HG02759 (cell line): ENCODE data around the gene C1orf74.
"Not testable (repeated sequence)": the region's sequence is repeated elsewhere in the genome, so short reads cannot be mapped to it uniquely, and the experiment has no call there.

Experiments
- ATAC-seq: cut with Tn5 transposase; IDR thresholded peaks from one replicate; pipeline ENCODE4 v1.9.1; 2021; ENCODE audit warnings: mild to moderate bottlenecking, moderate library complexity; ENCODE audit not compliant: unreplicated experiment

C1orf74 gene

DNA sequence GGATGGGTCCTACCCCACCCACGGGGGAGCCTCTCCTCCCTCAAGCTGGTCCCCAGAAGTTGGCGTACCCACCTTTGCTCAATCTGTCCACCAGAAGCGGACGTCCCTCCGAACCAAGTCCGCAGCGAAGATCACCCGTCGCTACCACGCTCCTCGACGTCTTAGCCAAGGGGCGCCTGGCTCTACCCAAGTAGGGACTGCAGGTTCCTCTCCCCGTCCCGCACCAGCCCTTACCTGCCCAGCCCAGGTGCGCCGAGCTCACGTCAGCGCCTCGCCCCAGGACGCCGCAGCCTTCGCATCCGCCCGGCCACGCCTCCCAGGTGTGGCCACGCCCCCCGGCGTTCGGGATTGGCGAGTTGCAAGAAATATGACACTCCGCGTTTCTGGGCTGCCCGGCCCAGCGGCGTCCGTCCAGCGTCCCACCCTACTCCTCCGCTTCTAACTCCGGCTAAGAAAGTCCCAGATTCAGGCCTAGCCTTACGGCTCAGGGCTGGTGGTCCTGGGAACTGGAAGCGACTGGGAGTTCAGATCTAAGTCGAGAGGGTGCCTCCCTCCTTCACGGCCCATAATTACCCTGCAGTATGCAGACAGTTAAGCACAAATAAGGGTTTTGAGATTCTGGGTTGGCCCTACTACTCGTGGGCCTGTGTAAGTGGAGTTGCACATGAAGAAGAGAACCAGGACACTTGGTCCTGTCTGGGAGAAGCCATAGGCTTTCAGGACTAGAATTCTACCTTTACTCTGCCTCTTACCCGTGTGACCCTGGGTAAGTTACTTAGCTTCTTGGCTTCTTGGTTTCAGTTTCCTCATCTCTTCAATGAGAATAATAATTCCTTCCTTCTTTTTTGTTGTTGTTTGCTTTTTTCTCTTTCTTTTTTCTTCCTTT is 21.8 kb upstream of the C1orf74 start, which contains the start of gene IRF6:
Gene IRF6 (minus strand): TSS at position 268 of the 886 bp plus-strand sequence. CDS start 4,729 bp downstream, outside the sequence.
- peak; percentile 97 for ATAC-seq

DNA sequence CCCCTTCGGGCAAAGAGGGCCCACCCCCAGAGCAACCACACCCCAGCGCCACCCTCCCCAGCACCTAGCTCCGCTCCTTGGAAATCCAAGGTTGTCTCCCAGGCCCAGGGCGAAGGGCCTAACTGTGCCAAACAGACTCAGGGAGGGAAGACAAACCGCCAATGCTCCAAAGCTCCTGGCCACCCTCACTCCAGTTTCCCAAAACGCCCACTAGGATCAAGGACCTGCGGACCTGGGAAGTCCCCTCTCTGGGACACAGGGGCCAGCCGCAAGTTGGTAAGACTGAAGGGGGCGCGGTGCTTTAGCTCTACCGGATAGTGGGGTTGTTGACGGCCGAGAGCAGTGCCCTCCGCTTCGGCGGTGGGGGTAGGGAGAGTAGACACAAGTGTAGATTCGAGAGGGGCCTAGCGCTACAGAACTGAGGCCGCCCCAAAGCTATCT is 21.0 kb upstream of the C1orf74 start:
- ATAC-seq: no peak

- ATAC-seq: no peak
Measured at GRCh38 chr1:209803568-209803967, 19.2 kb upstream of the C1orf74 start.

DNA sequence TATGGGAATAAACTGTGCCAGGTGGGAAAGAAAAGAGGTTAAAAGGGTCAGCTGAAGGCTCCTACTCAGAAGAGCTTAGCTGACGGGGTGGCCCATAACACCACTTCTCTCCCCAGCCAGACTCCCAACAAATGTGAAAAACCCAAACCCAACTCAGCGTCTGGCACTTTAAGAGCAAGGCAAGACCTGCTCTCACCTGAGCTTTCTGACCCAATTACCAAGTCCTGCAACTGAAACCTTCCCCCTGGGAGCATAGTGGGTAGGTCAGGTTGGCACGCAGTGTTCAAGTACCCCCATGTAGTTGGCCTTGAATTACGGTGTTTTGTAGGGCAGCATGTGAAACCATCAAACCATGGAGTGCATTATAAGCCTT is 18.4 kb upstream of the C1orf74 start:
- no peak for ATAC-seq

- no peak for ATAC-seq
Measured at GRCh38 chr1:209802117-209802779, 17.9 kb upstream of the C1orf74 start.

GRCh38 chr1:209800984-209801834 is 16.9 kb upstream of the C1orf74 start:
- ATAC-seq: no peak

GRCh38 chr1:209797978-209798639 is 13.8 kb upstream of the C1orf74 start:
- ATAC-seq: no peak

- ATAC-seq: not testable (repeated sequence)
Measured at GRCh38 chr1:209793711-209794110, 9.4 kb upstream of the C1orf74 start.

DNA sequence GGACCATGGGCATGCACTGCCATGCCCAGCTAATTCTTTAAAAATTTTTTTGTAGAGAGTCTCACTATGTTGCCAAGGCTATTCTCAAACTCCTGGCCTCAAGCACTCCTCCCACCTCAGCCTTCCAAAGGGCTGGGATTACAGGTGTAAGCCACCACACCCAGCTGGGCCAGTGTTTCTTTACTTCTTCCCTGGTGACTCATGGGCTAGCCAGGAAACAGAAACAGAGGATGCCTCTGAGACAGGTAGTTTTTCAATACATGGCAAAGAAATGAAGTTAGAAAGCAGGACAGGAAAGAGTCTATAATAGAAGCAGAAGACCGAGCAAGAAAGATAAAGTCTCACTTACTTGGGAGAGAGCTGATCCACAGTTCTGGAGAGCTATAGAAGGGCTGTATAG is 7.6 kb upstream of the C1orf74 start:
- ATAC-seq: no peak

DNA sequence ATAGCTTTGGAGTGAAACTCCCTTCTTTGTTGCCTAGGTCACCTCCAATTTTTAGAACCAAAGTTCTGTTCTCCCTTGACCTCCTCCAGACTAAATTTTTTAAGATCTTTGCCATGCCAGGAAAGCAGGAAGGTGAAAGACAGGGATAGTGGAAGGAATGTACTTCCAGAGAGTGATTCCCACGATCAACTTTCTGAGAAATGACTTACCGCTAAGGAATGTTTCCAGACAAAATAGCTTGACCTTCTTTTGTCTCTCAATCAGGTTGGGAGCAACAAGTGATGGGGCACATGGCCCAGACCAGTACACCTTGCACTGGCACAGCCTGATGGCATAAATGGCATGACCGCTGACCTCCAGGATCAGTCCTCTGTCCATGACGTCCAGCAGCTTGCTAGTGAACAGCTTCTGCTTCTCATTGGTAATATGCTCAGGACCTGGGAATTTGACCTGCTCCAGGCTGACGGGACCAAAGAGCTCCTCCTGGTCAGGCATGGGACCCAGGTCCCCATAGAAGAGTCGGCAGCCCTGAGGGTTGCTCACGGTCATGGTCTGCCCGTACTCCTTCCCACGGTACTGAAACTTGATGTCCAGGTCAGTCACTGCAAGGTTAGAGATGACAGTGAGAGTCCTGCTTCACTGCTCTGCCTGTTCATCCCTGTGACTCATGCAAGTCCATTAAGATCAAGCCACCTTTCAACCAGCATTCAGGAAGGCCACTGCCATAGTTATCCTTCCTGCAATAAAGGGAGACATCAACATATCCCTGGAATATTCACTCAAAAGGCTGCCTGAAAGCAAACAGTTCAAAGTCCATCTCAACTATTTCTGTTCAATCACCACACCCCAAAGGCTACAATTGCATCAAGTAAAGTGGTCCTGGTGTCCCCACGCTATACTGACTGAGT is 6.2 kb upstream of the C1orf74 start:
- ATAC-seq: no peak

DNA sequence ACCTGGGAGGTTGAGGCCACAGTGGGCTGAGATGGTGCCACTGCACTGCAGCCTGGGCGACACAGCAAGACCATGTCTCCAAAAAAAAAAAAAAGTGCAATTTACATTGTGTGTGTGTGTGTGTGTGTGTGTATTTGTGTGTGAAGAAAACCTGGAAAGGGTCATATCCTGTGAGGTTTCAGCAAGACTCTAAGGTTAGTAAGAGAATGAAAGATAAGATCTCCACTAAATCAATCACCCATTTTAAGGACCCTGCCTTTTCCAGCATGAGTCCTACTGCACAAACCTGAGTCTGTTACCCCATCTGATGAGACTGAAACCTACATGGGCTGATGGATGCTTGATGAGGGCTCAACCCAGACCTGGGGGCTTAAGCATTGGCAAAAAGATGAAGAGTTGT is 4.9 kb upstream of the C1orf74 start:
- ATAC-seq: no peak

- no peak for ATAC-seq
Measured at GRCh38 chr1:209787551-209787950, 3.2 kb upstream of the C1orf74 start.

GRCh38 chr1:209786146-209786545 is 1.8 kb upstream of the C1orf74 start:
- ATAC-seq: no peak

DNA sequence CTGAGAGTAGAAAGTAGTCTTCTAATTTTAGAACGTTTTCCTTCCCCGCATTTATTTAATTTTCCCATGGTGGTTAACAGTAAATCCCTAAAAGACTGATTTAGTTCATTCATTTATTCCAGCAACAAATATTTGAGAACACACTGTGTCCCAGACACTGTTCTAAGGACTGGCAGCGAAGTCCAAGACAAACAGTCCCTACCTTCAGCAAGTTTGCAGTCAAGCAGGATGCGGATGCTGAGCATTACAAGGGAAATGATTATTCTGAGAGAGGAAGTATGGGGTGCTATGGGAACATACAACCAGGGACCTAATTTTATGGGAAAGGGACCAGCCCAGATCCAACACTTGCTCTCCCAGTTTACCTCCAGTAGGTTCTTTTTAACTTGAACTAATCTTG is 1.2 kb upstream of the C1orf74 start:
- no peak for ATAC-seq

- ATAC-seq: no peak
Measured at GRCh38 chr1:209783386-209783785, 973 bp downstream of the C1orf74 start.

DNA sequence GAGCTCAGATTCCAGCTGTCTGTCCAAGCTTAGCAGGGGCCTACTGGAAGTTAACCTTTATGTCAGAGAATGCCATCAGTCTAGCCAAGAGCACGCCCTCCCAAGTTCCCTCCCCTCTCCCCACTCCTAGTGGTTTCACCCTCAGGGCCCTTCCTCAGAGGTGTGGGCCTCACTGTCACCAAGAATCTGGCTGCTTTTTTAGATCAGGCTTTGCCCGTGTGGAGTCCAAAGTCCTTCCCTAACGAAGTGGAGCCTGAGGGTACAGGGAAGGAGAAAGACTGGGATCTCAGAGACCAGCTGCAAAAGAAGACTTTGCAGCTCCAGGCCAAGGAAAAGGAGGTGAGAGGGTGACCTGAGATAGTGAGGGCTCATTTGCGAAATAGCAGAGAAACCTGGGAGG is 4.1 kb downstream of the C1orf74 start:
- ATAC-seq: no peak

DNA sequence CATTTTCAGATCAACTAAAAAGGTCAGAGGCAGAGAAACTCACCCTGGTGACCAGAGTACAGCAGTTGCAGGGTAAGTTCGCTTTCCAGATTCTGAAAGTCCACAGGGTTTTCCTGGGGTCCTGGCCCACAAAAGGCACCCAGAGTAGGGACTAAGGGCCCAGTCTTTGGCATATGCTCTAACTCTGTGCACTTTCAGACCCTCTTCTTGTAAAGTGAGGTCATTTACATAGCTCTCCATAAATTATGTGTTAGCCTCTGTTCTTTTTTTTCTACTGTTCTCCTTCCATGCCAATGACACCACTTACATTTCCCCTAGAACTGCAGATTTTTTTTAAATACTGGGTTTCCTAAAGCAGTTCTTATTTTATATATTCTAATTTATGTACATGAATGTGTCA is 6.3 kb downstream of the C1orf74 start:
- ATAC-seq: no peak

DNA sequence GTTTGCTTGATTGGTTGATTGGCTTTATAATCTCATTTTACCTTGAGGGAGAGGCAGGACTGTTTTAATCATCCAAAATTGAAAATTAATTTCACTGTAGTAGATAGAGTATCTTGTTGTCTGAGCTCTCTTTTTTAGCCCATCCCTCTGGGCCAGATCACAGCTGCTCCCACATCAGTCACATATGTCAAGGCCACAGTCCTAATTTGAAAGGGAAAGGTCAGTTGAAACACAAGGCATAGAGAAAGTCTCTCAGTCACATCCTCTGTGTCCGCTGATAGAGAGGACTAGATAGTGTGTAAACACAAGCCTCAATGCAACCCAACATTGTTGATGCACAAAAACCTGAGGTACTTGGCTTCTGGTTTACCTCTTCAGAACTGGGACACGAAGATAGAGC is 6.8 kb downstream of the C1orf74 start:
- ATAC-seq: no peak

DNA sequence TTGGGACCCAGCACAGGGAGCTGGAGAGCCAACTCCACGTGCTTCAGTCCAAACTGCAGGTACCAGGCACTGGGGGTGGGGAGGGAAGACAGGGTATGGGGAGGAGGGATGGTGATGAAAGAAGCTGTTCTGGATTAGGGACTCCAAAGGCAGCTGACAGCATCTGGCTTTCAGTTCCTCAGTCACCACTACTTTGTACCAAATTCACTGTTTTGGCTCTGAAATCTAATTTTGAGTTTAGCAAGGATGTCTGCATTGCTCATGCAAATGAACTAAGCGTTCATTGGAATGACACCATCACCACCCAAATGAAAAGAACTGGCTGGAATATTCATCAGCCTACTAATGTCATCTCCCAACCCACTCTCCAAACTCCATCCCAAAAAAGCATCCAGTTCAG is 8.7 kb downstream of the C1orf74 start:
- ATAC-seq: no peak

DNA sequence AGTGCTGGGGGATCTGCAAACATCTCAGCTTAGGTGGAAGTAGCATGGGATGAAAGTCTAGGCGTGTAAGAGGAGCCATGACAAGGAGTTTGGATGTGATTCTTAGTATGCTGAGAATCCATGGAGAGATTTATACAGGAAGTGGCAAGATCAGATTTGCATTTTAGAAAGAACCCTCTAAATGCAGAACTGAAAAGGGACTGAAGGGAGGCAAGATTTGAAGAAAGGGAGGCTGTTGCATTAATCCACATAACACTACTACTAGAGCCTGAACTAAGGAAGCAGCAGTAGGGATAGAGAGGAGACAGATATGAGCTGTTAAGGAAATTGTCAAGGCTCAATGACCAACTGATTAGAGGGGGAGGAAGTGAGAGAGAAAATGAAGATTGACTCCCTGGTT is 9.8 kb downstream of the C1orf74 start:
- peak; percentile 45 for ATAC-seq
